SK-N-SH (cell line): Measurements from ENCODE around the gene TMEM200B. TPM values are rescaled to one million over a fixed set of nuclear protein-coding genes. Genes with fewer than 3 reads are reported as not detected.
A peak's percentile ranks its signal among the peaks of the same experiment; 100 is the strongest.
"Not testable (repeated sequence)": the region's sequence is repeated elsewhere in the genome, so short reads cannot be mapped to it uniquely, and the experiment has no call there.

Source experiments
- CTCF ChIA-PET: fragments of 300-600, 350-600 bp; formaldehyde crosslinking; extraction: SDS; loops from one replicate; lab custom pipeline; 2021; lab: Yijun Ruan, JAX
- POLR2A ChIA-PET: fragments of 350-600 bp; sonication (Branson Sonifier 250); formaldehyde crosslinking; extraction: SDS; loops from one replicate; lab custom pipeline; 2020; ENCODE audit warnings: antibody characterized with exemption, inconsistent platforms; lab: Yijun Ruan, JAX
- DNase-seq: peaks from one replicate; pipeline ENCODE4 v3.0.0; 2012
- H2AFZ ChIP-seq: fragments of 200-600 bp; sonication (generic); 2 replicates; pipeline ENCODE4 v1.8.1; 2016; ENCODE audit warnings: antibody characterized with exemption, mild to moderate bottlenecking, low read depth
- H3F3A ChIP-seq: fragments of 200-600 bp; sonication (generic); replicated peaks from 2 replicates; pipeline ENCODE3; 2016; ENCODE audit warnings: antibody characterized with exemption, mild to moderate bottlenecking; ENCODE audit not compliant: insufficient read depth
- H3K27ac ChIP-seq, 2 experiments: fragments of 200-500 bp in 1 of 2; fragments of 200-600 bp in 1 of 2; sonication (Bioruptor generic) in 1 of 2; sonication (generic), shearing (Covaris generic) in 1 of 2; 2 replicates each; pipeline versions ENCODE4 v1.5.1 to v1.6.1; 2014 to 2016; ENCODE audit warnings: low read depth in 2 of 2, inconsistent platforms in 1 of 2, low read length in 1 of 2, mild to moderate bottlenecking in 1 of 2, mixed read lengths in 1 of 2
- H3K27me3 ChIP-seq: fragments of 200-600 bp; sonication (generic), shearing (Covaris generic); 2 replicates; pipeline ENCODE4 v1.6.1; 2016; ENCODE audit warnings: mixed run types; ENCODE audit not compliant: insufficient read depth
- H3K36me3 ChIP-seq, 2 experiments: fragments of 200-500 bp in 1 of 2; fragments of 200-600 bp in 1 of 2; sonication (Bioruptor generic) in 1 of 2; sonication (generic) in 1 of 2; replicated peaks in 1 of 2; 2 replicates each; pipeline versions ENCODE3 to v1.5.1; 2014 to 2016; ENCODE audit warnings: low read length in 1 of 2, mild to moderate bottlenecking in 1 of 2; ENCODE audit not compliant: insufficient read depth in 2 of 2, control insufficient read depth in 1 of 2
- H3K4me1 ChIP-seq, 2 experiments: fragments of 200-500 bp in 1 of 2; fragments of 200-600 bp in 1 of 2; sonication (Bioruptor generic) in 1 of 2; sonication (generic), shearing (Covaris generic) in 1 of 2; 2 replicates each; pipeline versions ENCODE4 v1.5.1 to v1.6.1; 2014 to 2016; ENCODE audit warnings: low read depth in 1 of 2, low read length in 1 of 2, mixed run types in 1 of 2; ENCODE audit not compliant: insufficient read depth in 2 of 2, control insufficient read depth in 1 of 2
- H3K4me2 ChIP-seq: fragments of 200-600 bp; sonication (generic), shearing (Covaris generic); 2 replicates; pipeline ENCODE4 v1.6.1; 2017; ENCODE audit warnings: mixed run types
- H3K4me3 ChIP-seq, 2 experiments: fragments of 200-500 bp in 1 of 2; fragments of 200-600 bp in 1 of 2; sonication (Bioruptor generic) in 1 of 2; sonication (generic), shearing (Covaris generic) in 1 of 2; 2 replicates each; pipeline versions ENCODE4 v1.5.1 to v1.8.1; 2014 to 2016; ENCODE audit warnings: low read depth in 2 of 2, inconsistent platforms in 1 of 2, low read length in 1 of 2, mild to moderate bottlenecking in 1 of 2, mixed read lengths in 1 of 2, moderate library complexity in 1 of 2
- H3K79me2 ChIP-seq: fragments of 200-600 bp; sonication (generic); 2 replicates; pipeline ENCODE4 v1.8.1; 2017; ENCODE audit warnings: mild to moderate bottlenecking; ENCODE audit not compliant: insufficient read depth
- H3K9ac ChIP-seq: fragments of 200-600 bp; sonication (generic); 2 replicates; pipeline ENCODE4 v1.6.1; 2017; ENCODE audit warnings: mixed run types
- H3K9me2 ChIP-seq: fragments of 200-600 bp; sonication (generic); 2 replicates; pipeline ENCODE4 v1.6.1; 2017; ENCODE audit warnings: mixed run types
- H3K9me3 ChIP-seq: fragments of 200-600 bp; sonication (generic); 2 replicates; pipeline ENCODE4 v1.6.1; 2017; ENCODE audit warnings: mixed run types, mild to moderate bottlenecking, moderate library complexity
- H4K20me1 ChIP-seq: fragments of 200-600 bp; sonication (generic); 2 replicates; pipeline ENCODE4 v1.6.1; 2017; ENCODE audit warnings: mild to moderate bottlenecking, mixed run types; ENCODE audit not compliant: insufficient read depth
- CHD2 ChIP-seq: fragments of 150-350 bp; IDR thresholded peaks from 2 replicates; pipeline ENCODE4 v1.6.1; 2018; ENCODE audit warnings: low read length; ENCODE audit not compliant: partially characterized antibody
- ELF1 ChIP-seq: IDR thresholded peaks from 2 replicates; pipeline ENCODE4 v1.4.0; 2012
- EZH2phosphoT487 ChIP-seq: fragments of 200-600 bp; sonication (generic); IDR thresholded peaks from 2 replicates; pipeline ENCODE4 v1.6.1; 2017; ENCODE audit warnings: low read depth, mixed run types, mild to moderate bottlenecking, antibody characterized with exemption, moderate library complexity, borderline replicate concordance
- FOSL2 ChIP-seq: IDR thresholded peaks from 2 replicates; pipeline ENCODE4 v1.4.0; 2012; ENCODE audit warnings: low read depth, mild to moderate bottlenecking, moderate library complexity, borderline replicate concordance
- FOXJ3 ChIP-seq: sonication (generic); formaldehyde crosslinking; IDR thresholded peaks from 2 replicates; pipeline ENCODE4 v1.5.1; 2020; ENCODE audit warnings: mild to moderate bottlenecking, missing genetic modification reagents
- FOXM1 ChIP-seq: IDR thresholded peaks from 2 replicates; pipeline ENCODE4 v1.4.0; 2012; ENCODE audit warnings: low read depth, mild to moderate bottlenecking
- GABPA ChIP-seq: IDR thresholded peaks from 2 replicates; pipeline ENCODE4 v1.4.0; 2012; ENCODE audit warnings: low read depth, mild to moderate bottlenecking
- GATA2 ChIP-seq: sonication (generic); formaldehyde crosslinking; IDR thresholded peaks from 2 replicates; pipeline ENCODE4 v1.5.0; 2020; ENCODE audit warnings: mild to moderate bottlenecking, missing genetic modification reagents
- IRF3 ChIP-seq: fragments of 150-350 bp; IDR thresholded peaks from 2 replicates; pipeline ENCODE4 v1.6.1; 2016; ENCODE audit warnings: mild to moderate bottlenecking, low read depth, low read length
- MXI1 ChIP-seq: IDR thresholded peaks from 2 replicates; pipeline ENCODE4 v1.6.1; 2012; ENCODE audit warnings: mild to moderate bottlenecking, low read depth, low read length, improper control_type of control experiment
- RCOR1 ChIP-seq: fragments of 150-350 bp; IDR thresholded peaks from 2 replicates; pipeline ENCODE4 v1.6.1; 2017; ENCODE audit warnings: antibody characterized with exemption, low read length
- SMC3 ChIP-seq: IDR thresholded peaks from 2 replicates; pipeline ENCODE4 v1.6.1; 2012; ENCODE audit warnings: low read depth, low read length, improper control_type of control experiment
- WGBS: methylation state at CpG from one replicate; pipeline ENCODE4 v1.1.6; 2017; ENCODE audit warnings: low lambda C conversion rate; 5-methylcytosine and 5-hydroxymethylcytosine counted together
- polyA plus RNA-seq, 3 experiments: library from polyadenylated mRNA; depleted of rRNA; stranded (reverse); fragments of >200 nt; gene quantifications; 2 replicates each; pipeline ENCODE4 v1.2.3, GENCODE V29; 2012

TMEM200B gene
- polyA plus RNA-seq, 1 of the 3 experiments (the other 2 are of a cell fraction), result 1.5 TPM

GRCh38 chr1:29157269-29157601 lies 33.5 kb upstream of the TMEM200B start:
- no peak overlapping the region for H3K9ac ChIP-seq
- H3K9me2 ChIP-seq, result no peaks in the 10 kb centered on the region
- peaks cover 44 to 77% of the 10 kb centered on the region in 2 experiments for H3K36me3 ChIP-seq
- no peak overlapping the region for H3K4me2 ChIP-seq
- no peak overlapping the region for H3K4me3 ChIP-seq
- ChIA-PET POLR2A (no interaction called here), CTCF (interaction anchor here (0.6 to 2.3 kb wide), 2 partner anchors 11 to 46 kb away, joined by 3 to 10 read pairs; no protein-coding TSS in a partner anchor)
- H3K27ac ChIP-seq, result peak overlapping the region in 1 of 2 experiments; percentile 64; a peak in 2 of 4 replicates
- H4K20me1 ChIP-seq, result peaks cover 18% of the 10 kb centered on the region
- H3K27me3 ChIP-seq, result no peaks in the 10 kb centered on the region
- peaks cover 8 to 12% of the 10 kb centered on the region in 2 experiments; a peak in 2 of 4 replicates for H3K4me1 ChIP-seq
- no peak for DNase-seq
- 97% methylated on average over 3 of the region's 3 CpGs for WGBS
- peaks cover 95% of the 10 kb centered on the region for H3K79me2 ChIP-seq
- TF ChIP-seq CHD2 (no peak), FOXJ3 (CRISPR knock-in tag) (no peak), RCOR1 (no peak), EZH2phosphoT487 (no peak), MXI1 (no peak), GABPA (no peak), FOSL2 (no peak), SMC3 (no peak)
- TF ChIP-seq, all 33 proteins: peak for 0
- Histone ChIP-seq H3K9me3 (no peaks in the 10 kb centered on the region), H2AFZ (no peak overlapping the region), H3F3A (peaks cover 4% of the 10 kb centered on the region)

GRCh38 chr1:29156543-29157268 lies 33.0 kb upstream of the TMEM200B start:
- no peaks in the 10 kb centered on the region for H3K27me3 ChIP-seq
- 87% methylated on average over 10 of the region's 10 CpGs for WGBS
- TF ChIP-seq GATA2 (CRISPR knock-in tag) (peak; percentile 49), SMC3 (no peak)
- ChIA-PET CTCF (interaction anchor here (0.6 to 2.3 kb wide), 3 partner anchors 11 to 49 kb away, joined by 3 to 10 read pairs (median 3); no protein-coding TSS in a partner anchor), POLR2A (no interaction called here)
- peaks cover 94% of the 10 kb centered on the region for H3K79me2 ChIP-seq
- peaks cover 12% of the 10 kb centered on the region for H4K20me1 ChIP-seq
- H3K27ac ChIP-seq, result peak overlapping the region in 1 of 2 experiments; percentile 64; a peak in 2 of 4 replicates
- H3K4me2 ChIP-seq, result no peak overlapping the region
- H3K9me2 ChIP-seq, result no peaks in the 10 kb centered on the region
- H2AFZ ChIP-seq, result no peak overlapping the region
- peaks cover 44 to 77% of the 10 kb centered on the region in 2 experiments for H3K36me3 ChIP-seq
- H3K9me3 ChIP-seq, result no peaks in the 10 kb centered on the region
- peaks cover 8 to 10% of the 10 kb centered on the region in 2 experiments; a peak in 2 of 4 replicates for H3K4me1 ChIP-seq
- H3F3A ChIP-seq, result no peaks in the 10 kb centered on the region
- H3K9ac ChIP-seq, result no peak overlapping the region
- DNase-seq, result no peak
- no peak overlapping the region for H3K4me3 ChIP-seq

- POLR2A ChIA-PET, result no interaction called here
- TF ChIP-seq FOXM1 (no peak), IRF3 (no peak), RCOR1 (no peak), ELF1 (no peak)
- TF ChIP-seq, all 33 proteins: peak for 0
- CTCF ChIA-PET, result interaction anchor here (0.7 to 1.1 kb wide), 3 partner anchors 21 to 270 kb away, joined by 3 read pairs; no protein-coding TSS in a partner anchor
These were observed 28.5 kb upstream of the TMEM200B start for GRCh38 chr1:29152046-29152805.

GRCh38 chr1:29150346-29150745 lies 26.6 kb upstream of the TMEM200B start:
- CTCF ChIA-PET, result interaction anchor here (1.4 kb wide), 1 partner anchor 26 kb away, joined by 3 read pairs; no protein-coding TSS in a partner anchor
- H3K4me3 ChIP-seq, H3K27me3 ChIP-seq, H4K20me1 ChIP-seq, H2AFZ ChIP-seq, H3K27ac ChIP-seq, H3K4me2 ChIP-seq, H3K9me2 ChIP-seq, H3K9ac ChIP-seq, DNase-seq, POLR2A ChIA-PET, H3K9me3 ChIP-seq: not testable (repeated sequence)
- Histone ChIP-seq H3K4me1 (peaks cover 4 to 16% of the 10 kb centered on the region in 2 experiments; a peak in 3 of 4 replicates), H3K79me2 (peaks cover 48% of the 10 kb centered on the region; the same call in 1 of the 2 replicates), H3K36me3 (peaks cover 44 to 62% of the 10 kb centered on the region in 2 experiments), H3F3A (peaks cover 43% of the 10 kb centered on the region)
- WGBS, result 92% methylated on average over 7 of the region's 9 CpGs

More at GRCh38 chr1:29152046-29152805, 28.5 kb upstream of the TMEM200B start:
- H3K9ac ChIP-seq, result no peak overlapping the region
- H3F3A ChIP-seq, result peaks cover 27% of the 10 kb centered on the region
- H2AFZ ChIP-seq, result no peak overlapping the region
- H3K9me3 ChIP-seq, result no peaks in the 10 kb centered on the region
- H4K20me1 ChIP-seq, result no peaks in the 10 kb centered on the region
- no peak overlapping the region for H3K4me2 ChIP-seq
- WGBS, result 78% methylated on average over 8 of the region's 8 CpGs
- H3K27ac ChIP-seq, result no peak overlapping the region
- H3K79me2 ChIP-seq, result peaks cover 65% of the 10 kb centered on the region; the same call in 1 of the 2 replicates
- H3K9me2 ChIP-seq, result no peaks in the 10 kb centered on the region
- DNase-seq, result no peak
- peaks cover 6 to 13% of the 10 kb centered on the region in 2 experiments; a peak in 3 of 4 replicates for H3K4me1 ChIP-seq
- H3K27me3 ChIP-seq, result no peaks in the 10 kb centered on the region
- H3K36me3 ChIP-seq, result peaks cover 52 to 79% of the 10 kb centered on the region in 2 experiments
- no peak overlapping the region for H3K4me3 ChIP-seq
